Chondrocyte (in vitro differentiated cells): ENCODE results near the gene DNAJB8. TPM values are rescaled to one million over a fixed set of nuclear protein-coding genes. Genes with fewer than 3 reads are reported as not detected.
A peak's percentile ranks its signal among the peaks of the same experiment; 100 is the strongest.

Source experiments
- DNase-seq: peaks from one replicate; pipeline ENCODE4 v3.0.0; 2021; ENCODE audit warnings: mixed read lengths, low spot score
- H3K27ac Mint-ChIP-seq: one replicate; pipeline ENCODE4 v1.8.0; 2021; ENCODE audit warnings: mild to moderate bottlenecking, moderate library complexity, mixed read lengths; ENCODE audit not compliant: unreplicated experiment
- H3K27me3 Mint-ChIP-seq: 2 replicates; pipeline ENCODE4 v1.8.0; 2021; ENCODE audit warnings: low read depth, mixed read lengths
- H3K36me3 Mint-ChIP-seq: 2 replicates; pipeline ENCODE4 v1.8.0; 2021; ENCODE audit warnings: low read depth, mixed read lengths
- H3K4me1 Mint-ChIP-seq: 2 replicates; pipeline ENCODE4 v1.8.0; 2021; ENCODE audit warnings: low read depth, mild to moderate bottlenecking, mixed read lengths
- H3K4me3 Mint-ChIP-seq: one replicate; pipeline ENCODE4 v1.8.0; 2021; ENCODE audit warnings: mild to moderate bottlenecking, moderate library complexity, mixed read lengths; ENCODE audit not compliant: unreplicated experiment
- H3K9me3 Mint-ChIP-seq: 2 replicates; pipeline ENCODE4 v1.8.0; 2021; ENCODE audit warnings: low read depth, mixed read lengths
- total RNA-seq: library from RNA; stranded (reverse); gene quantifications from 3 replicates; pipeline ENCODE4 v1.2.1, GENCODE V29; 2021
- TF ChIP-seq, protein P1 (sequence below): fragments of 200-600 bp; sonication (generic); IDR thresholded peaks from 2 replicates; pipeline ENCODE4 v1.5.0; 2021; ENCODE audit warnings: antibody characterized with exemption, mild to moderate bottlenecking, moderate library complexity

The DNAJB8 gene
- total RNA-seq, 1 donor from 2014 or later: not detected

DNA sequence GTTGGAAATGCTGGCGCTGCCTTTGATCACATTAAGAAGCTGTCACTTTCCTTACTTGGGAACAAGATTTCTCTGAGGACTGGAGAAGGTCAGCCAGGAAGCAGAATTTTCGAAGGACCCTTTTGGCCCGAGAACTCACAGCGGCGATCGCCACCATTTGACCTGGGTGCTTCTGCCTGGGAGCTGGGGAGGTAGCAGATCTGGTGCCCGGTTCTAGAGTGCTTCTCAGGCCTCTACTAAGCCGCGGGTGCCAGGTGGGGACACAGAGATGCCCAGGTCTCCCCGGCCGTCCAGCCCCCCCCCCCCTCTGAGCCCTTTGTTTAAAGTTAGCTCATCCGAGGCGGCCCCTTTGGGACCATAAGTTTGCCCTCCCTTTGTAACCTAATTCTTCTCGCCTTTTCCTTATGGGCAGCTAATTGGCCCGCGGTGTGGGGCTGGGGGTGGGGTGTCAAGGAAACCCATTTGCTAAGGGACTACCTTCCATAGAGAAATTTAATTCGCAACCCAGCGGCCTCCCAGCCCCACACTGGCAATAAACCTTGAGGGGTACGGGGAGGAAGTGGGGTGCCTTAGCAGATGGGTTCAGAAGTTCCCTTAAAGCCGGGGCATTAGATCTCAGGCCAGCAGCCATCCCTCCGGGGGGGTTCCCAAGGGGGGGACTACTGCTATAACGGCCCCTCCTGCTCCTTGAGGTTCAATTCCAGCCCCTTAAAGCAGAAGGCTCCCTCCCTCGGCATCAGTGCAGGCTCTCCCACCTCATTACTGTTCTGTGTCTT, 24.4 kb upstream of the DNAJB8 start:
- H3K27ac Mint-ChIP-seq: no peak overlapping the region
- TF ChIP-seq, protein P1, sequence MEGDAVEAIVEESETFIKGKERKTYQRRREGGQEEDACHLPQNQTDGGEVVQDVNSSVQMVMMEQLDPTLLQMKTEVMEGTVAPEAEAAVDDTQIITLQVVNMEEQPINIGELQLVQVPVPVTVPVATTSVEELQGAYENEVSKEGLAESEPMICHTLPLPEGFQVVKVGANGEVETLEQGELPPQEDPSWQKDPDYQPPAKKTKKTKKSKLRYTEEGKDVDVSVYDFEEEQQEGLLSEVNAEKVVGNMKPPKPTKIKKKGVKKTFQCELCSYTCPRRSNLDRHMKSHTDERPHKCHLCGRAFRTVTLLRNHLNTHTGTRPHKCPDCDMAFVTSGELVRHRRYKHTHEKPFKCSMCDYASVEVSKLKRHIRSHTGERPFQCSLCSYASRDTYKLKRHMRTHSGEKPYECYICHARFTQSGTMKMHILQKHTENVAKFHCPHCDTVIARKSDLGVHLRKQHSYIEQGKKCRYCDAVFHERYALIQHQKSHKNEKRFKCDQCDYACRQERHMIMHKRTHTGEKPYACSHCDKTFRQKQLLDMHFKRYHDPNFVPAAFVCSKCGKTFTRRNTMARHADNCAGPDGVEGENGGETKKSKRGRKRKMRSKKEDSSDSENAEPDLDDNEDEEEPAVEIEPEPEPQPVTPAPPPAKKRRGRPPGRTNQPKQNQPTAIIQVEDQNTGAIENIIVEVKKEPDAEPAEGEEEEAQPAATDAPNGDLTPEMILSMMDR: no peak
- peaks cover 25% of the 10 kb centered on the region for H3K4me1 Mint-ChIP-seq
- H3K4me3 Mint-ChIP-seq: no peak overlapping the region
- DNase-seq: peak; percentile 39
- peaks cover 63% of the 10 kb centered on the region for H3K27me3 Mint-ChIP-seq
- peaks cover 2% of the 10 kb centered on the region for H3K36me3 Mint-ChIP-seq
- H3K9me3 Mint-ChIP-seq: no peaks in the 10 kb centered on the region

DNA sequence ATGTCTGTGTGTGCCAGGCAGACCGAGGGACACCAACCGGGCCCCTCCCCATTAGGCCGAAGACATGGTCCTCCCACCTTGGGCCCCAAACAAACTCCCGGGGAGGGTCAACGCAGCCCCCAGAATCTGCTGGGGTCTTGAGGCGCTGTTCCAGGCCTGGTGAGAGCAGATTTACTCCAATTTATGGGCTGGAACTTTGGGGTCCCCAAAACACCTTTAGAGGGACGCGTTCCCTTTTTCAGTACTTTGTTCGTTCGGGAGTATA, 23.9 kb upstream of the DNAJB8 start:
- TF ChIP-seq, protein P1: no peak
- H3K27me3 Mint-ChIP-seq: peaks cover 62% of the 10 kb centered on the region
- H3K4me3 Mint-ChIP-seq: no peak overlapping the region
- no peak overlapping the region for H3K27ac Mint-ChIP-seq
- no peaks in the 10 kb centered on the region for H3K9me3 Mint-ChIP-seq
- no peaks in the 10 kb centered on the region for H3K36me3 Mint-ChIP-seq
- H3K4me1 Mint-ChIP-seq: peaks cover 25% of the 10 kb centered on the region
- DNase-seq: no peak

DNA sequence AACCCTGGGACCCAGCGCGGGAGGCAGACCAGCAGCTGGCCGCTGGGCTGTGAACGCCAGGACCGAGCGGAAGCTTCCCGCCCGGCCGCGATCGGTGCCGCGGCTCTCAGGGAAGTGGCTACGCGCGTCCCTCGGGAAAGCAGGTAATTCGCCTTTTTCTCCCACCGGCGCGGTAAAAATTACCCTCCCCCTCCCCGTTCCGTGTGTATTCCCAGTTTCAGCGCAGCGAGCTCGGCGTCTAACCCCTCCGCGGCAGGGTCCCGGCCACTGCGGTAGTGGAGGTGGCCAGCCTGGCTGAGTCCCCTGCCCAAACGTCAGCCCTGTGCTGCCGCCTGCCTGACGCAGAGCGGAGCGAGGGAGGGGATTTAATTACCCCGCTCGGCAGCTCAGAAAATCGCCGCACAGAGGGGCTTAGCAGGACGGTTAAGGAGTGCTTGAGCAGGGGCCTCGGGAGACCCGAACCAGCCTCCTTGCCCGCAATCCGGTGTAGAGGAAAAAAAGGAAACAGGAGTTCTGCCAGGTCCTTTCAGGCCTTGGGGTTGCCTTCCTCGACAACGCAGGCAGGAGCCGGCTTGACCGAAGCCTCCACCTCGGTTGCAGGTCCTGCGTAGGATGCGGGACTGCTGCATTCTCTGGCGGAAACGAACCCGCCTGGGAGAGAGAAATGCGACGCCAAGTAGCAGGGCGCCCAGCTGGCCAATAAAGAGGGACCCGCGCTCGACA, 23.4 kb upstream of the DNAJB8 start:
- Mint-ChIP-seq H3K4me1 (peaks cover 25% of the 10 kb centered on the region), H3K4me3 (peak overlapping the region; percentile 63), H3K27me3 (peaks cover 63% of the 10 kb centered on the region), H3K36me3 (no peaks in the 10 kb centered on the region), H3K9me3 (no peaks in the 10 kb centered on the region), H3K27ac (no peak overlapping the region)
- DNase-seq: peak; percentile 71
- TF ChIP-seq, protein P1: peak; percentile 38

DNA sequence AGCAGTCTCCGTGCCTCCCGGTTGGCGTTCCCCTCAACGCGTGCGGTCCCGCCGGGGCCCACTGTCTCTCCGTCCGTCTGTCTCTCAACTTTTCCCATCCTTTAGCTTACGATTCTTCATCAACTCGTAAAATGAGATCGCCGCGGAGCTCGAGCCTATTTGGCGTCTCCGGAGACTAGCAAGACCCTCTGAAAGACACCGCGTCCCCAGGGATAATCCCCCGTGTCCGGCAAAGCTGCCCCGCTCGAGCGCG, 22.9 kb upstream of the DNAJB8 start:
- Mint-ChIP-seq H3K4me1 (peaks cover 25% of the 10 kb centered on the region), H3K36me3 (no peaks in the 10 kb centered on the region), H3K4me3 (peak overlapping the region; percentile 63), H3K27me3 (peaks cover 65% of the 10 kb centered on the region), H3K27ac (no peak overlapping the region), H3K9me3 (no peaks in the 10 kb centered on the region)
- no peak for DNase-seq
- TF ChIP-seq, protein P1: no peak

DNA sequence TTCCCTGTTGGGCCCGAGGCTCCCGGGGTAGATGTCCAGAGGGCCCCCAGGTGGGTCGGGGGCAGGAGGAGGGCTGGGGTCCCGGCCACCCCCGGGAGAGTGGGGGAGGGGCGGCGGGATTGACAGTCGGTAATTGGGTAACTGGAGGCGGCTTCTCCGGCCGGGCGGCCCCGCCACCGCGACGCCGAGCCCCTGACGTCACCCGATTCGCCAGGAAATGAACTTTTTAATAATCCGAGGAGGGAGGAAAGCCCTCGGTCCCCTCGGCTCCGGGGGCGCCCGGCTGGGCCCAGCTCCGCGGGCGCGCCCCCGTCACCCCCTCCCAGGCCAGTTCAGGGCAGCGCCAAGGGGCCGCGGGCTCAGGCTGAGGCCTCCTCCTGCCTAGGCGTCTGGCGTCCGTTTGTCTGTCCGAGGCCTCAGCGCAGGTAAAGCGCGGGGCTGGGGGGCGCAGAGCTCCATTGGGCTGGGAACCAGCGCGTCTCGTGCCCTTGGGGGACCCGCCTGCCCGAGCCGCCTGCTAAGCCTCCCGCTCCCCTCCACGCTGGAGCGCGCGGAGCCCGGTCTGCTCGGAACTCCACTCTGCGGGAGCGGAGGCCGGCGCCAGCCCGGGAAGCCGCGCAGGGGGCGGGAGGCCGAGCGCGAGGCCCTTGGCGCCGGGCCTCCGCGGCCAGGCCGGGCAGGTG, 22.4 kb upstream of the DNAJB8 start:
- peak; percentile 81 for DNase-seq
- Mint-ChIP-seq H3K36me3 (no peaks in the 10 kb centered on the region), H3K4me1 (peaks cover 25% of the 10 kb centered on the region)

More for the DNA sequence above, 22.4 kb upstream of the DNAJB8 start:
- Mint-ChIP-seq H3K27ac (no peak overlapping the region), H3K9me3 (no peaks in the 10 kb centered on the region), H3K4me3 (no peak overlapping the region), H3K27me3 (peaks cover 64% of the 10 kb centered on the region)
- TF ChIP-seq, protein P1: no peak
